22Rv1 (cell line): ENCODE data around the gene PIGS.

Experiments
- CTCF ChIP-seq: fragments of 450-650 bp; IDR thresholded peaks from 2 replicates; pipeline ENCODE4 v1.5.1; 2017; ENCODE audit warnings: mild to moderate bottlenecking
- ZFX ChIP-seq: fragments of 450-650 bp; IDR thresholded peaks from 2 replicates; pipeline ENCODE4 v1.6.1; 2017; ENCODE audit warnings: antibody characterized with exemption, borderline replicate concordance

GRCh38 chr17:28571361-28572122, at the start of gene PIGS:
- TF ChIP-seq CTCF (no peak), ZFX (no peak)
